Esophagus squamous epithelium (tissue), 4 donors: Measurements from ENCODE around the gene ATG2A.

ENCODE experiments used
- POLR2A ChIP-seq, 4 donors: fragments of 450-650 bp; IDR thresholded peaks; one replicate each; pipeline ENCODE4 v1.6.1; 2017; ENCODE audit warnings: antibody characterized with exemption in 4 of 4, mild to moderate bottlenecking in 4 of 4, moderate library complexity in 3 of 4
- TF ChIP-seq, protein P1 (sequence below), 6 experiments: fragments of 450-650 bp in 4 of 6; fragments of 200-600 bp in 2 of 6; sonication (generic) in 2 of 6; IDR thresholded peaks; one replicate each; pipeline ENCODE4 v1.5.1; 2016 to 2019; ENCODE audit warnings: antibody characterized with exemption in 6 of 6, mild to moderate bottlenecking in 4 of 6, moderate library complexity in 4 of 6

DNA sequence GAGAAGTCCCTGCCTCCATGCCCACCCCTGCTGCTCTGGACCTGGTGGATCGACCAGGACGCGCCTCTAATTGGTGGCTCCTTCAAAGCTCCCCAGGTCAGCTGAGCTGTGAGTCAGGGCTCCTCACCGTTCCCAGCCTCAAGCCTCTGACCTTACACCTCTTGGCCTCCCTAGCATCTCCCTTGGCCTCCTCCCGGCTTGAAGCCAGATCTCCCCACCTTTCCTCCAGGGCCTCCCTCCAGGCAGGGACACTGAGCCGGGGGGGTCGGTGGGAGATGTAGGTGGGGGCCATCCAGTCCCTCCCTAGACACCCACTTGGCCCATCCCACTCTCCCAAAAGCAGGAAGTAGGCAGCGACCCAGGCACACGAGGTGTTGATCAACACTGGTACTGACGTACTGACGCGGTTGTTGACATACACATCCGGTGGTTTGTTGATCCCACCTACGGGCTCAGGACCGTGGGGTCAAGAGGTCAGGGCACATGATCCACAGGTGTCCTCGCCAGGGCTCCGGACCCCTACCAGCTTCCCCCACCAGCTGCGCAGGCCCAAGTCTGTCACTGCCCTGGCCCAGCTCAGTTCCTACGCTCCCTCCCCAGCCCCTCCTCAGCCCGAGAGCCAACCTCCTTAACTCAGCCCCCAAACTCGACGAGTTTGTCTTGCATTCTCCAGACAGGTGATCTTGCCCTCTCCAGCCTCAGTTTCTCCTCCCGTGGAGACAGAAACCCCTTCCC, 802 bp downstream of the ATG2A start:
- TF ChIP-seq, protein P1, sequence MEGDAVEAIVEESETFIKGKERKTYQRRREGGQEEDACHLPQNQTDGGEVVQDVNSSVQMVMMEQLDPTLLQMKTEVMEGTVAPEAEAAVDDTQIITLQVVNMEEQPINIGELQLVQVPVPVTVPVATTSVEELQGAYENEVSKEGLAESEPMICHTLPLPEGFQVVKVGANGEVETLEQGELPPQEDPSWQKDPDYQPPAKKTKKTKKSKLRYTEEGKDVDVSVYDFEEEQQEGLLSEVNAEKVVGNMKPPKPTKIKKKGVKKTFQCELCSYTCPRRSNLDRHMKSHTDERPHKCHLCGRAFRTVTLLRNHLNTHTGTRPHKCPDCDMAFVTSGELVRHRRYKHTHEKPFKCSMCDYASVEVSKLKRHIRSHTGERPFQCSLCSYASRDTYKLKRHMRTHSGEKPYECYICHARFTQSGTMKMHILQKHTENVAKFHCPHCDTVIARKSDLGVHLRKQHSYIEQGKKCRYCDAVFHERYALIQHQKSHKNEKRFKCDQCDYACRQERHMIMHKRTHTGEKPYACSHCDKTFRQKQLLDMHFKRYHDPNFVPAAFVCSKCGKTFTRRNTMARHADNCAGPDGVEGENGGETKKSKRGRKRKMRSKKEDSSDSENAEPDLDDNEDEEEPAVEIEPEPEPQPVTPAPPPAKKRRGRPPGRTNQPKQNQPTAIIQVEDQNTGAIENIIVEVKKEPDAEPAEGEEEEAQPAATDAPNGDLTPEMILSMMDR (IDR thresholded peaks at IDR 0.05), result no peak
- TF ChIP-seq POLR2A (IDR thresholded peaks at IDR 0.05), result no peak
